Measurements from ENCODE around the gene EXOC1L. TPM values are rescaled to one million over a fixed set of nuclear protein-coding genes. Genes with fewer than 3 reads are reported as not detected.
A peak's percentile ranks its signal among the peaks of the same experiment; 100 is the strongest.

The EXOC1L gene
- total and polyA plus RNA-seq, 2 of the 13 experiments (the other 11 are each of a cell fraction or from before 2014, with no cell fraction given) = not detected

DNA sequence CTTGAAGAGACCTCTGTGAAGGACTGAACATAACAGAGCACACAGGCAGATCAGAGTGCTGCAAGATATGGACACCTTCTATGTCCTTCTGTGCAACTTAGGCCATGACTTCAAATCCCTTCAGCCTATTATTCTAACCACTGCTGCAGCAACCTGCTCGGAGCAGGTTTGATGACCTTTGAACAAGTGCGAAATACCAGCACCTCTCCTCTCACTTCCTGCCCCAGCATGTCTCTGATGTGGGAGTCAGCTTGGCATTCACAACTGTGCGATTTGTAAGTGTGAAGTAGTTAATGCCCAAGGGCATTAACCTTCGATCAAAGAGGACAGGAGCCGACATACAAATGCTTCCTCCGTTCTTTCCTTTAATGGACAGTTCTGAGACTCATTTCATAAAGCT lies 32.3 kb downstream of the EXOC1L start (continued):
- TF ChIP-seq, protein P1, sequence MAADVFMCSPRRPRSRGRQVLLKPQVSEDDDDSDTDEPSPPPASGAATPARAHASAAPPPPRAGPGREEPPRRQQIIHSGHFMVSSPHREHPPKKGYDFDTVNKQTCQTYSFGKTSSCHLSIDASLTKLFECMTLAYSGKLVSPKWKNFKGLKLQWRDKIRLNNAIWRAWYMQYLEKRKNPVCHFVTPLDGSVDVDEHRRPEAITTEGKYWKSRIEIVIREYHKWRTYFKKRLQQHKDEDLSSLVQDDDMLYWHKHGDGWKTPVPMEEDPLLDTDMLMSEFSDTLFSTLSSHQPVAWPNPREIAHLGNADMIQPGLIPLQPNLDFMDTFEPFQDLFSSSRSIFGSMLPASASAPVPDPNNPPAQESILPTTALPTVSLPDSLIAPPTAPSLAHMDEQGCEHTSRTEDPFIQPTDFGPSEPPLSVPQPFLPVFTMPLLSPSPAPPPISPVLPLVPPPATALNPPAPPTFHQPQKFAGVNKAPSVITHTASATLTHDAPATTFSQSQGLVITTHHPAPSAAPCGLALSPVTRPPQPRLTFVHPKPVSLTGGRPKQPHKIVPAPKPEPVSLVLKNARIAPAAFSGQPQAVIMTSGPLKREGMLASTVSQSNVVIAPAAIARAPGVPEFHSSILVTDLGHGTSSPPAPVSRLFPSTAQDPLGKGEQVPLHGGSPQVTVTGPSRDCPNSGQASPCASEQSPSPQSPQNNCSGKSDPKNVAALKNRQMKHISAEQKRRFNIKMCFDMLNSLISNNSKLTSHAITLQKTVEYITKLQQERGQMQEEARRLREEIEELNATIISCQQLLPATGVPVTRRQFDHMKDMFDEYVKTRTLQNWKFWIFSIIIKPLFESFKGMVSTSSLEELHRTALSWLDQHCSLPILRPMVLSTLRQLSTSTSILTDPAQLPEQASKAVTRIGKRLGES (CRISPR knock-in tag; IDR thresholded peaks at IDR 0.05; ENCODE audit: borderline replicate concordance) = no peak
- TF ChIP-seq TCF7L2 (IDR thresholded peaks at IDR 0.05; ENCODE audit: low read depth, low read length) = no peak
- TF ChIP-seq ZBTB21 (CRISPR knock-in tag; IDR thresholded peaks at IDR 0.05) = no peak
- TF ChIP-seq EED (CRISPR knock-in tag; IDR thresholded peaks at IDR 0.05) = no peak
- TF ChIP-seq, protein P2, sequence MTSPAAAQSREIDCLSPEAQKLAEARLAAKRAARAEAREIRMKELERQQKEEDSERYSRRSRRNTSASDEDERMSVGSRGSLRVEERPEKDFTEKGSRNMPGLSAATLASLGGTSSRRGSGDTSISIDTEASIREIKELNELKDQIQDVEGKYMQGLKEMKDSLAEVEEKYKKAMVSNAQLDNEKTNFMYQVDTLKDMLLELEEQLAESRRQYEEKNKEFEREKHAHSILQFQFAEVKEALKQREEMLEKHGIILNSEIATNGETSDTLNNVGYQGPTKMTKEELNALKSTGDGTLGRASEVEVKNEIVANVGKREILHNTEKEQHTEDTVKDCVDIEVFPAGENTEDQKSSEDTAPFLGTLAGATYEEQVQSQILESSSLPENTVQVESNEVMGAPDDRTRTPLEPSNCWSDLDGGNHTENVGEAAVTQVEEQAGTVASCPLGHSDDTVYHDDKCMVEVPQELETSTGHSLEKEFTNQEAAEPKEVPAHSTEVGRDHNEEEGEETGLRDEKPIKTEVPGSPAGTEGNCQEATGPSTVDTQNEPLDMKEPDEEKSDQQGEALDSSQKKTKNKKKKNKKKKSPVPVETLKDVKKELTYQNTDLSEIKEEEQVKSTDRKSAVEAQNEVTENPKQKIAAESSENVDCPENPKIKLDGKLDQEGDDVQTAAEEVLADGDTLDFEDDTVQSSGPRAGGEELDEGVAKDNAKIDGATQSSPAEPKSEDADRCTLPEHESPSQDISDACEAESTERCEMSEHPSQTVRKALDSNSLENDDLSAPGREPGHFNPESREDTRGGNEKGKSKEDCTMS (CRISPR knock-in tag; conservative IDR thresholded peaks at IDR 0.05) = no peak
- 0 out of 2 replicates have a peak, but pooled peaks have one; percentile 36 for TF ChIP-seq MED1 (CRISPR knock-in tag; IDR thresholded peaks at IDR 0.05)
- no peak for TF ChIP-seq MZF1 (CRISPR knock-in tag; IDR thresholded peaks at IDR 0.05; ENCODE audit: borderline replicate concordance)
- TF ChIP-seq ZNF501 (CRISPR knock-in tag; IDR thresholded peaks at IDR 0.05) = no peak
- TF ChIP-seq ZFP36 (IDR thresholded peaks at IDR 0.05; ENCODE audit: borderline replicate concordance, low read depth, low read length, partially characterized antibody) = no peak
- TF ChIP-seq XBP1 (CRISPR knock-in tag; IDR thresholded peaks at IDR 0.05) = no peak
- TF ChIP-seq MEF2D (CRISPR knock-in tag; IDR thresholded peaks at IDR 0.05) = no peak
- no peak for TF ChIP-seq ZNF430 (CRISPR knock-in tag; IDR thresholded peaks at IDR 0.05)
- TF ChIP-seq, protein P3, sequence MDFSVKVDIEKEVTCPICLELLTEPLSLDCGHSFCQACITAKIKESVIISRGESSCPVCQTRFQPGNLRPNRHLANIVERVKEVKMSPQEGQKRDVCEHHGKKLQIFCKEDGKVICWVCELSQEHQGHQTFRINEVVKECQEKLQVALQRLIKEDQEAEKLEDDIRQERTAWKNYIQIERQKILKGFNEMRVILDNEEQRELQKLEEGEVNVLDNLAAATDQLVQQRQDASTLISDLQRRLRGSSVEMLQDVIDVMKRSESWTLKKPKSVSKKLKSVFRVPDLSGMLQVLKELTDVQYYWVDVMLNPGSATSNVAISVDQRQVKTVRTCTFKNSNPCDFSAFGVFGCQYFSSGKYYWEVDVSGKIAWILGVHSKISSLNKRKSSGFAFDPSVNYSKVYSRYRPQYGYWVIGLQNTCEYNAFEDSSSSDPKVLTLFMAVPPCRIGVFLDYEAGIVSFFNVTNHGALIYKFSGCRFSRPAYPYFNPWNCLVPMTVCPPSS (IDR thresholded peaks at IDR 0.05) = no peak
- no peak for TF ChIP-seq ZNF12 (CRISPR knock-in tag; IDR thresholded peaks at IDR 0.05)
- TF ChIP-seq, protein P4, sequence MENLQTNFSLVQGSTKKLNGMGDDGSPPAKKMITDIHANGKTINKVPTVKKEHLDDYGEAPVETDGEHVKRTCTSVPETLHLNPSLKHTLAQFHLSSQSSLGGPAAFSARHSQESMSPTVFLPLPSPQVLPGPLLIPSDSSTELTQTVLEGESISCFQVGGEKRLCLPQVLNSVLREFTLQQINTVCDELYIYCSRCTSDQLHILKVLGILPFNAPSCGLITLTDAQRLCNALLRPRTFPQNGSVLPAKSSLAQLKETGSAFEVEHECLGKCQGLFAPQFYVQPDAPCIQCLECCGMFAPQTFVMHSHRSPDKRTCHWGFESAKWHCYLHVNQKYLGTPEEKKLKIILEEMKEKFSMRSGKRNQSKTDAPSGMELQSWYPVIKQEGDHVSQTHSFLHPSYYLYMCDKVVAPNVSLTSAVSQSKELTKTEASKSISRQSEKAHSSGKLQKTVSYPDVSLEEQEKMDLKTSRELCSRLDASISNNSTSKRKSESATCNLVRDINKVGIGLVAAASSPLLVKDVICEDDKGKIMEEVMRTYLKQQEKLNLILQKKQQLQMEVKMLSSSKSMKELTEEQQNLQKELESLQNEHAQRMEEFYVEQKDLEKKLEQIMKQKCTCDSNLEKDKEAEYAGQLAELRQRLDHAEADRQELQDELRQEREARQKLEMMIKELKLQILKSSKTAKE (CRISPR knock-in tag; IDR thresholded peaks at IDR 0.05; ENCODE audit: borderline replicate concordance) = no peak
- no peak for TF ChIP-seq YEATS4 (CRISPR knock-in tag; IDR thresholded peaks at IDR 0.05; ENCODE audit: borderline replicate concordance)
- 0 out of 2 replicates have a peak, but pooled peaks have one; percentile 28 for TF ChIP-seq HHEX (CRISPR knock-in tag; IDR thresholded peaks at IDR 0.05)
- TF ChIP-seq, protein P5, sequence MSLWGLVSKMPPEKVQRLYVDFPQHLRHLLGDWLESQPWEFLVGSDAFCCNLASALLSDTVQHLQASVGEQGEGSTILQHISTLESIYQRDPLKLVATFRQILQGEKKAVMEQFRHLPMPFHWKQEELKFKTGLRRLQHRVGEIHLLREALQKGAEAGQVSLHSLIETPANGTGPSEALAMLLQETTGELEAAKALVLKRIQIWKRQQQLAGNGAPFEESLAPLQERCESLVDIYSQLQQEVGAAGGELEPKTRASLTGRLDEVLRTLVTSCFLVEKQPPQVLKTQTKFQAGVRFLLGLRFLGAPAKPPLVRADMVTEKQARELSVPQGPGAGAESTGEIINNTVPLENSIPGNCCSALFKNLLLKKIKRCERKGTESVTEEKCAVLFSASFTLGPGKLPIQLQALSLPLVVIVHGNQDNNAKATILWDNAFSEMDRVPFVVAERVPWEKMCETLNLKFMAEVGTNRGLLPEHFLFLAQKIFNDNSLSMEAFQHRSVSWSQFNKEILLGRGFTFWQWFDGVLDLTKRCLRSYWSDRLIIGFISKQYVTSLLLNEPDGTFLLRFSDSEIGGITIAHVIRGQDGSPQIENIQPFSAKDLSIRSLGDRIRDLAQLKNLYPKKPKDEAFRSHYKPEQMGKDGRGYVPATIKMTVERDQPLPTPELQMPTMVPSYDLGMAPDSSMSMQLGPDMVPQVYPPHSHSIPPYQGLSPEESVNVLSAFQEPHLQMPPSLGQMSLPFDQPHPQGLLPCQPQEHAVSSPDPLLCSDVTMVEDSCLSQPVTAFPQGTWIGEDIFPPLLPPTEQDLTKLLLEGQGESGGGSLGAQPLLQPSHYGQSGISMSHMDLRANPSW (CRISPR knock-in tag; IDR thresholded peaks at IDR 0.05; ENCODE audit: borderline replicate concordance) = no peak
- TF ChIP-seq DPF2 (CRISPR knock-in tag; IDR thresholded peaks at IDR 0.05; ENCODE audit: borderline replicate concordance, low read depth) = no peak
- TF ChIP-seq FOXJ3 (CRISPR knock-in tag; IDR thresholded peaks at IDR 0.05; ENCODE audit: borderline replicate concordance) = no peak

Measured in HepG2 (cell line).